IPS-15b (cell line): ENCODE data around the gene IGSF21.
A peak's percentile ranks its signal among the peaks of the same experiment; 100 is the strongest.

Experiments
- H3K27me3 ChIP-seq: one replicate; pipeline ENCODE4 v1.6.1; 2013; ENCODE audit warnings: low read length; ENCODE audit not compliant: control insufficient read depth, insufficient read depth
- H3K36me3 ChIP-seq: one replicate; pipeline ENCODE4 v1.6.1; 2013; ENCODE audit warnings: low read length; ENCODE audit not compliant: control insufficient read depth, insufficient read depth
- H3K4me1 ChIP-seq: one replicate; pipeline ENCODE4 v1.6.1; 2013; ENCODE audit warnings: mild to moderate bottlenecking, low read length; ENCODE audit not compliant: control insufficient read depth, insufficient read depth
- H3K4me3 ChIP-seq: one replicate; pipeline ENCODE4 v1.5.1; 2013; ENCODE audit warnings: low read depth, low read length
- H3K9ac ChIP-seq: one replicate; pipeline ENCODE4 v1.6.1; 2013; ENCODE audit warnings: low read depth, mild to moderate bottlenecking, low read length
- H3K9me3 ChIP-seq: one replicate; pipeline ENCODE4 v1.6.1; 2013; ENCODE audit warnings: mild to moderate bottlenecking, low read length; ENCODE audit not compliant: control insufficient read depth, insufficient read depth

Gene IGSF21

GRCh38 chr1:18100060-18100459 lies 7.5 kb upstream of the IGSF21 start:
- peaks cover 9% of the 10 kb centered on the region for H3K27me3 ChIP-seq
- H3K4me1 ChIP-seq: no peaks in the 10 kb centered on the region

GRCh38 chr1:18100491-18101063 lies 7.0 kb upstream of the IGSF21 start:
- Histone ChIP-seq H3K27me3 (peaks cover 11% of the 10 kb centered on the region), H3K4me1 (no peaks in the 10 kb centered on the region), H3K4me3 (no peak overlapping the region), H3K9ac (no peak overlapping the region), H3K36me3 (no peaks in the 10 kb centered on the region), H3K9me3 (no peaks in the 10 kb centered on the region)

More at GRCh38 chr1:18100060-18100459, 7.5 kb upstream of the IGSF21 start:
- Histone ChIP-seq H3K4me3 (no peak overlapping the region), H3K9me3 (no peaks in the 10 kb centered on the region), H3K36me3 (no peaks in the 10 kb centered on the region), H3K9ac (no peak overlapping the region)

DNA sequence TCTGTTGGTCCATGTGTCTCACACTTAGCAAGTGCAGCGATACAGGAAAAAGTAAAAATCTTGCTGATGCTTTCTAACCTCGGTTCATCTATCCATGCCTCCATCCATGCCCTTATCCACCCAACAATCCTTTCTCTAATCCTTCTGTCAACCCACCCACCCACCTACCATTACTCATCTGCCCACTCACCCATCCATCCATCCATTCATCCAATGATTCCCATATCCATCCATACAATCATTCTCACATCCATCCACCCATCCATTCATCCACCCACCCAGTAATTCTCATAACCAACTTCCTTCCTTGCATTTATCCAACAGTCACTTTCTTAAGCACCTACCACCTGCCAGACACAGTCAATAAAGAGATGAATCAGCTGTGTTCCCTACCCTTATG lies 6.1 kb upstream of the IGSF21 start:
- no peak overlapping the region for H3K4me3 ChIP-seq
- no peak overlapping the region for H3K9ac ChIP-seq
- no peaks in the 10 kb centered on the region for H3K9me3 ChIP-seq
- peaks cover 21% of the 10 kb centered on the region for H3K27me3 ChIP-seq
- no peaks in the 10 kb centered on the region for H3K36me3 ChIP-seq
- peaks cover 2% of the 10 kb centered on the region for H3K4me1 ChIP-seq

GRCh38 chr1:18103788-18104421 lies 3.7 kb upstream of the IGSF21 start:
- H3K4me1 ChIP-seq: peaks cover 13% of the 10 kb centered on the region
- peaks cover 38% of the 10 kb centered on the region for H3K27me3 ChIP-seq

DNA sequence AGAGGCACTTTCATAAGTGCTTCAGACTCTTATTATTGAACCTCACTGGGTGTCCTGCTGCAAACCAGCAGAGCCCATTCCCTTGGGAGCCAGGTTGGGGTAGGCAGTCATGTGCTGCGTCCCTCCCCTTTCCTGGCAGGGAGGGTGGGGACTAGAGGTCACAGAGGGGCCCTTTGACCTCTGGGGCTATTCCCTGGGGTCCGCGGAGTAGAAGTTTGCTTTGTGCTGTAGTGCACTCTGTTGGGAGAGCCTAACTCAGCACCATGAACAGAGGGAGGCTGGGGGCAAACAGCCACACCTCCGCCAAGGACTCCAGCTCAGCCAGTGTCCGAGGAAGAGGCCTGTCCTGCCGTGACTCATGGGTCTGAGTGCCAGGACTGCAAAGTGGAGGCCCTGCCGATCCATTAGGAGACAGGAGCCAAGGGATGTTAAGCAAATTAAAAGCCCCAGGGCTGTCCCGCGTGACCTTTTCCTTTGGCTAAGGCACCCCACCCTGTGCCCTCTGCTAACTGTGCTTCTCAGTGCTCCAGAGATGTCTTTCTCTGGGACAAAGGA lies 3.0 kb upstream of the IGSF21 start:
- Histone ChIP-seq H3K36me3 (no peaks in the 10 kb centered on the region), H3K4me3 (no peak overlapping the region), H3K9me3 (no peaks in the 10 kb centered on the region), H3K4me1 (peaks cover 13% of the 10 kb centered on the region), H3K27me3 (peaks cover 44% of the 10 kb centered on the region), H3K9ac (no peak overlapping the region)

More at GRCh38 chr1:18103788-18104421, 3.7 kb upstream of the IGSF21 start:
- H3K9ac ChIP-seq: no peak overlapping the region
- no peaks in the 10 kb centered on the region for H3K9me3 ChIP-seq
- no peaks in the 10 kb centered on the region for H3K36me3 ChIP-seq
- H3K4me3 ChIP-seq: no peak overlapping the region

- no peaks in the 10 kb centered on the region for H3K36me3 ChIP-seq
- H3K9ac ChIP-seq: no peak overlapping the region
- peaks cover 46% of the 10 kb centered on the region for H3K27me3 ChIP-seq
- H3K9me3 ChIP-seq: no peaks in the 10 kb centered on the region
- peaks cover 13% of the 10 kb centered on the region for H3K4me1 ChIP-seq
- no peak overlapping the region for H3K4me3 ChIP-seq
These were observed 2.4 kb upstream of the IGSF21 start for GRCh38 chr1:18105196-18105595.

DNA sequence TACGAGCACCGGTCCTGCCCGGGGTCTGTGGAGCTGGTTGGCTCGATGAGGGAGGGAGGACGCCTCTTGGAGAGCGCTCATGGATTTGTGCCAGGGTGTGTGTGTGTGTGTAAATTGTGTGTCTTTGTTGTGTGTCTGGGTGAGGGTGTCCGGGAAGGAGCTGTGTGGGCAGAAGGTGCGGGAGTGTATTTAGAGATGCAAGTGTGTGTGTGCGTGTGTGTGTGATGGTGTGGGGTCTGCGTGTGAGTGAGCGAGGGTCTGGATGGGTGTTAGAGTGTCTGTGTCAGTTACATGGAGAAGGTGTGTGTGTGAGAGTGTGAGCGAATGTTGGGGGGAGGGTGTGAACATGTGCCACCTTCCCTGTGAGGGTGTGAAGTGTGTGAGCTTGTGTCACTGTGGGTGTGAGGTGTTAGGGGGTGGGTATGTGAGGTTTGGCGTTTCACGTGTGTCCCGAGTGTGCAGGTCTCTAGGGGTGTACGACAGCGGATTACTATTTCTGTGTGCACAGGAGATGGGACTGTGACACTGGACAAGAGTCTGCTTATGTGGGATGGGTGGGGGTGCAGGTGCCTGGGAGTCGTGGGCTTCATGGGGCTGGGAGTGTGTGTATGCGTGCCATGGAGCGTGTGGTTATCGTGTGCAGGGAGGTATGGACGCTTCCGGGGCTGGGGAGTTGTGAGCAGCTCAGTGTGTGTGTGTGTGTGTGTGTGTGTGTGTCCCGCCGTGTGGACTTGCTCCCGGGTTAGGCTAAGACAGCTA lies 880 bp downstream of the IGSF21 start:
- Histone ChIP-seq H3K9me3 (no peaks in the 10 kb centered on the region), H3K4me1 (peaks cover 13% of the 10 kb centered on the region), H3K9ac (no peak overlapping the region), H3K36me3 (no peaks in the 10 kb centered on the region), H3K27me3 (peaks cover 71% of the 10 kb centered on the region), H3K4me3 (peak overlapping the region; percentile 60)

DNA sequence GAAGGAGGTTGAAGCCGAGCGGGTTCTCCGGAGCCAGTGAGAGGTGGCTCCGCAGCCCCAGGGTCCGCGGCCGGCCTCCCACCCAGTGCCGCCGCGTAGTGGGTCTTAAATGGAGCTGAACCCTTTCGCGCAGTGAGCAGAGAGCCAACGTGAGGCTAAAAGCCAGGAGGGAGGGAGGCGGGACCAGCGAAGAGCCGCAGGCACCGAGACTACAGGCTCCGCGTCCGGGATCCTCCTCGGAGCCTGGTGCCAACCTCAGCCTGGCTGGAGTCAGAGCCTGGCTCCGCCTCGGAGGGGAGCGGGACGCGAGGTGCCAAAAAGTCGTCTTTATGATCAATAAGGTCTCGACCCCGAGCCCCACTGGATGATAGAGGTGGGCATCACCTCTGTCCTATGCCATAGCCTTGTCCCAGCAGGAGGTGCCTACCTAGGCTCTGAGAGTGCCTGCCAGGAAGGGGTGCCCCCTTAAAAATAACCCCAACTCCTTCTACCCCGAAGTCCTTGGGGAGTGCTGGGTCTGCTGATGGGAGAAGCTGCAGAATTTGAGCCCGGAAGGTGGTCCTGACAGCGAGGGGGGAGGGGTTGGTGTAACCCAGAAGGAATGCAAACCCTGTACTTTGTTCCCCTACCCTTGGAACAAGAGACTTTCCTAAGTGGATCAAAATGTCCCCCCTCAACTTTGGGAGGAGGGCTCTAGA lies 1.6 kb downstream of the IGSF21 start:
- Histone ChIP-seq H3K4me3 (peak overlapping the region; percentile 60), H3K36me3 (no peaks in the 10 kb centered on the region), H3K9ac (no peak overlapping the region), H3K9me3 (no peaks in the 10 kb centered on the region), H3K27me3 (peaks cover 65% of the 10 kb centered on the region), H3K4me1 (peaks cover 13% of the 10 kb centered on the region)

- H3K9me3 ChIP-seq: no peaks in the 10 kb centered on the region
- no peaks in the 10 kb centered on the region for H3K36me3 ChIP-seq
- peaks cover 13% of the 10 kb centered on the region for H3K4me1 ChIP-seq
- H3K9ac ChIP-seq: no peak overlapping the region
- peaks cover 67% of the 10 kb centered on the region for H3K27me3 ChIP-seq
- H3K4me3 ChIP-seq: peak overlapping the region; percentile 60
These were observed 2.4 kb downstream of the IGSF21 start for GRCh38 chr1:18109756-18110597.

DNA sequence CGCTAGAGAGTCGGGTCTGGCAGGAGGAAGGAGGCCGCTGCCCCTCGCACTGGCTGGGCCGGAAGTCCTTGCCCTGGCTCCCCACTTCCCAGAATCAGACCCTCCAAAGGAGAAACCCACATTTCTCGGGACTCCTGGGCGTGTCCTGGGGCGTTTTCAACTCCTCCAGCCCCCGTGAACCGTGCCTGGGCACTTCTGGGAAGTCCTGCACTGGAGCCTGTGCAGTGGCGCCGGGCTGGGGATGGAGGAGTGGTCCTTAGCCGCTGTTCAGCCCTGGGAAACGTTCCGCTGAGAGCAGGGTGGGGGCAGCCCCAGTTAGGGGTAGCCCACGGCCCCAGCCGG lies 3.0 kb downstream of the IGSF21 start:
- Histone ChIP-seq H3K9me3 (no peaks in the 10 kb centered on the region), H3K27me3 (peaks cover 66% of the 10 kb centered on the region), H3K4me1 (peaks cover 13% of the 10 kb centered on the region), H3K4me3 (peak overlapping the region; percentile 60), H3K36me3 (no peaks in the 10 kb centered on the region), H3K9ac (no peak overlapping the region)

DNA sequence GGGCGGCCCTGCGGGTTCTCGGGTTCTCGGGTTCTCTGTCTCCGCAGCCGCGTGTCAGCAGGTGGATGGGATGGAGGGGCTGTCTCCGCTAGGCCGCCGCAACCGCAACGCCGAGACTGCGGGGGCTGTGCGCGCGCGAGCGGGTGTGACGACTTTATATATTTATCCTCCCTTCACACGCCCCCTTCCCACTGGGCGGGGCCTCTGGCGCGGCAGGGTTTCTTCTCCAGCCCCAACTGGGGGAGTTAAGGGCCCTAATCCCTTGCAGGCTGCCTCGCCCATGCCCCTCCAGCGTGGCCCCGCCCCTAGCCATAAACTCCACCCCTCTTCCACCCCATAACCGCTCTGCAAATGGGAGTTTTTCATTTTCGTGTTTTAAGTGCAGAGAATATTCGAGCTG lies 3.4 kb downstream of the IGSF21 start:
- Histone ChIP-seq H3K27me3 (peaks cover 62% of the 10 kb centered on the region), H3K36me3 (no peaks in the 10 kb centered on the region), H3K9me3 (no peaks in the 10 kb centered on the region), H3K4me3 (peak overlapping the region; percentile 60), H3K9ac (no peak overlapping the region), H3K4me1 (peaks cover 13% of the 10 kb centered on the region)
